Naive thymus-derived CD4-positive, alpha-beta T cell (primary cell): ENCODE data around the gene AKR1B1. TPM values are rescaled to one million over a fixed set of nuclear protein-coding genes. Genes with fewer than 3 reads are reported as not detected.

ENCODE experiments used
- ATAC-seq: fragments of 150-1000 bp; cut with Tn5 transposase; 2 replicates; pipeline ENCODE4 v1.10.0; 2021; ENCODE audit warnings: mild to moderate bottlenecking, moderate library complexity
- CTCF ChIA-PET: fragments of 350-600 bp; sonication (Branson Sonifier 250); formaldehyde crosslinking; loops from one replicate; lab custom pipeline; 2021; ENCODE audit warnings: antibody characterized with exemption; lab: Charles Lee
- POLR2A ChIA-PET: fragments of 350-600 bp; sonication (Branson Sonifier 250); formaldehyde crosslinking; loops from one replicate; lab custom pipeline; 2021; ENCODE audit warnings: antibody characterized with exemption, inconsistent platforms; lab: Charles Lee
- DNase-seq, 9 donors: peaks; one replicate each; pipeline versions ENCODE4 v3.0.0 to v3.0.0-alpha.2; 2020 to 2022; ENCODE audit warnings: mixed read lengths in 1 of 9
- H3K27ac ChIP-seq: one replicate; pipeline ENCODE4 v1.7.0; 2013; ENCODE audit warnings: mild to moderate bottlenecking, low read depth, low read length, moderate library complexity
- H3K27me3 ChIP-seq, 2 donors: one replicate each; pipeline ENCODE4 v1.7.0; 2013; ENCODE audit warnings: low read length in 2 of 2, mild to moderate bottlenecking in 2 of 2, moderate library complexity in 2 of 2; ENCODE audit not compliant: control insufficient read depth in 2 of 2, insufficient read depth in 2 of 2
- H3K36me3 ChIP-seq, 3 experiments: 1 replicate in 2 of 3; 2 replicates in 1 of 3; pipeline ENCODE4 v1.7.0; 2013; ENCODE audit warnings: low read length in 3 of 3, mild to moderate bottlenecking in 3 of 3, moderate library complexity in 1 of 3; ENCODE audit not compliant: insufficient read depth in 3 of 3, control insufficient read depth in 2 of 3
- H3K4me1 ChIP-seq, 2 donors: one replicate each; pipeline ENCODE4 v1.7.0; 2013; ENCODE audit warnings: low read length in 2 of 2, mild to moderate bottlenecking in 2 of 2, moderate library complexity in 1 of 2; ENCODE audit not compliant: control insufficient read depth in 2 of 2, insufficient read depth in 2 of 2
- H3K4me3 ChIP-seq: 2 replicates; pipeline ENCODE4 v1.7.0; 2013; ENCODE audit warnings: mild to moderate bottlenecking, low read length
- H3K9me3 ChIP-seq, 3 experiments: 1 replicate in 2 of 3; 2 replicates in 1 of 3; pipeline ENCODE4 v1.7.0; 2013; ENCODE audit warnings: low read length in 3 of 3; ENCODE audit not compliant: control insufficient read depth in 2 of 3
- H3K27ac Mint-ChIP-seq, 9 donors: one replicate each; pipeline ENCODE4 v1.8.0; 2020 to 2022; ENCODE audit warnings: mixed read lengths in 9 of 9, mild to moderate bottlenecking in 8 of 9, moderate library complexity in 5 of 9, inconsistent platforms in 2 of 9
- H3K27me3 Mint-ChIP-seq, 5 donors: one replicate each; pipeline ENCODE4 v1.8.0; 2021 to 2022; ENCODE audit warnings: mixed read lengths in 5 of 5, mild to moderate bottlenecking in 1 of 5
- H3K36me3 Mint-ChIP-seq, 5 donors: one replicate each; pipeline ENCODE4 v1.8.0; 2020 to 2022; ENCODE audit warnings: mixed read lengths in 5 of 5, mild to moderate bottlenecking in 3 of 5, inconsistent platforms in 1 of 5
- H3K4me1 Mint-ChIP-seq, 7 donors: one replicate each; pipeline ENCODE4 v1.8.0; 2020 to 2022; ENCODE audit warnings: mixed read lengths in 7 of 7, mild to moderate bottlenecking in 3 of 7, inconsistent platforms in 1 of 7
- H3K4me3 Mint-ChIP-seq, 10 donors: one replicate each; pipeline ENCODE4 v1.8.0; 2020 to 2022; ENCODE audit warnings: mild to moderate bottlenecking in 10 of 10, mixed read lengths in 10 of 10, moderate library complexity in 6 of 10, inconsistent platforms in 2 of 10
- H3K9me3 Mint-ChIP-seq, 11 donors: one replicate each; pipeline ENCODE4 v1.8.0; 2020 to 2022; ENCODE audit warnings: mixed read lengths in 11 of 11, mild to moderate bottlenecking in 4 of 11, inconsistent platforms in 1 of 11, moderate library complexity in 1 of 11
- intact Hi-C, 2 donors: fragments of 100-400 bp; cut with micrococcal nuclease; formaldehyde crosslinking; loops; one replicate each; pipeline ENCODE4 v1.15.1; 2023
- polyA plus RNA-seq, 2 donors: library from polyadenylated mRNA; unstranded; fragments of 300-500 nt; fragmentation: Illumina TruSeq; gene quantifications; one replicate each; pipeline ENCODE4 v1.2.3, GENCODE V29; 2021
- total RNA-seq, 6 experiments: library from RNA in 5 of 6; stranded (reverse) in 5 of 6; gene quantifications; 1 replicate in 5 of 6; 2 replicates in 1 of 6; pipeline ENCODE4 v1.2.3 and lab custom pipeline; 2021 to 2026

Gene AKR1B1
- total and polyA plus RNA-seq, 7 experiments from 2014 or later = 62.2 to 206 (median 106) TPM

DNA sequence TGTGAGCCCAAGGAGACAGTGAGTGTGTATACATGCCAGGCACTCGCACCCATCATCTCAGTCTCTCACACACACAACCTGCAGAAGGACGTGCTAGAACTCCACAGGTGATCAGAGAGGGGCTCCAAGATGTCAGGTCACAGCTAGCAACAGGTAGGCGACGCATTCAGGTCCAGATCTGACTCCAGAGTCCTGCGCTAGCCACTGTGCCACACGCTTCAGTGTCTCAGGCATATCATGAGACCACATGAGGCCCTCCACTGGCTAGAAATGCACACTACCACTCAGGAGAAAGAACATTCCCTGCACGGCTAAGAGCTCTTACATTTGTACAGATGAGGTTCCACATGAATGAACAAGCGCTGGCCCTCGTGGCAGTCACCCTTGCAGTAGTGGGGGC is 11.5 kb downstream of the AKR1B1 start:
- intact Hi-C loops = no loop called here
- H3K9me3 ChIP-seq = no peaks in the 10 kb centered on the region
- H3K4me1 ChIP-seq = no peaks in the 10 kb centered on the region
- peaks cover 3 to 6% (median 4%) of the 10 kb centered on the region in 7 donors for H3K4me1 Mint-ChIP-seq
- H3K9me3 Mint-ChIP-seq = no peaks in the 10 kb centered on the region
- CTCF ChIA-PET = no interaction called here
- no peak overlapping the region for H3K4me3 Mint-ChIP-seq
- no peak overlapping the region for H3K27ac Mint-ChIP-seq
- ATAC-seq (no peak), DNase-seq (no peak)
- H3K36me3 ChIP-seq = peaks cover 8 to 93% (median 19%) of the 10 kb centered on the region in 3 experiments
- H3K4me3 ChIP-seq = no peak overlapping the region
- peaks cover 15 to 88% (median 38%) of the 10 kb centered on the region in 5 donors for H3K36me3 Mint-ChIP-seq
- no peaks in the 10 kb centered on the region for H3K27me3 Mint-ChIP-seq
- no peak overlapping the region for H3K27ac ChIP-seq
- POLR2A ChIA-PET = no interaction called here
- H3K27me3 ChIP-seq = no peaks in the 10 kb centered on the region

- Mint-ChIP-seq H3K27me3 (no peaks in the 10 kb centered on the region), H3K36me3 (peaks cover 18 to 89% (median 41%) of the 10 kb centered on the region in 5 donors), H3K4me1 (peaks cover 0 to 2% (median 0%) of the 10 kb centered on the region in 7 donors), H3K4me3 (no peak overlapping the region), H3K27ac (no peak overlapping the region), H3K9me3 (no peaks in the 10 kb centered on the region)
- ChIA-PET POLR2A (no interaction called here), CTCF (interaction anchor here (1.0 kb wide), 1 partner anchor 11 kb away, joined by 3 read pairs; no protein-coding TSS in a partner anchor)
- Histone ChIP-seq H3K9me3 (no peaks in the 10 kb centered on the region), H3K36me3 (peaks cover 8 to 95% (median 19%) of the 10 kb centered on the region in 3 experiments), H3K4me1 (no peaks in the 10 kb centered on the region), H3K27ac (no peak overlapping the region), H3K4me3 (no peak overlapping the region), H3K27me3 (no peaks in the 10 kb centered on the region)
- peak; percentile 17 for ATAC-seq
- DNase-seq = no peak
- intact Hi-C loops = no loop called here
Measured at GRCh38 chr7:134446923-134447322, 12.0 kb downstream of the AKR1B1 start.

- Mint-ChIP-seq H3K36me3 (peaks cover 18 to 90% (median 44%) of the 10 kb centered on the region in 5 donors), H3K4me3 (no peak overlapping the region), H3K27me3 (no peaks in the 10 kb centered on the region), H3K4me1 (peaks cover 0 to 2% (median 0%) of the 10 kb centered on the region in 7 donors), H3K9me3 (no peaks in the 10 kb centered on the region), H3K27ac (no peak overlapping the region)
- POLR2A ChIA-PET = no interaction called here
- DNase-seq = no peak
- intact Hi-C loops = no loop called here
- no peaks in the 10 kb centered on the region for H3K4me1 ChIP-seq
- no peak overlapping the region for H3K4me3 ChIP-seq
- H3K27ac ChIP-seq = no peak overlapping the region
- H3K27me3 ChIP-seq = no peaks in the 10 kb centered on the region
- peaks cover 8 to 95% (median 19%) of the 10 kb centered on the region in 3 experiments for H3K36me3 ChIP-seq
- no peaks in the 10 kb centered on the region for H3K9me3 ChIP-seq
- no peak for ATAC-seq
- CTCF ChIA-PET = interaction anchor here (1.0 kb wide), 2 partner anchors 12 to 13 kb away, joined by 3 read pairs; no protein-coding TSS in a partner anchor
Measured at GRCh38 chr7:134446446-134446845, 12.5 kb downstream of the AKR1B1 start.

DNA sequence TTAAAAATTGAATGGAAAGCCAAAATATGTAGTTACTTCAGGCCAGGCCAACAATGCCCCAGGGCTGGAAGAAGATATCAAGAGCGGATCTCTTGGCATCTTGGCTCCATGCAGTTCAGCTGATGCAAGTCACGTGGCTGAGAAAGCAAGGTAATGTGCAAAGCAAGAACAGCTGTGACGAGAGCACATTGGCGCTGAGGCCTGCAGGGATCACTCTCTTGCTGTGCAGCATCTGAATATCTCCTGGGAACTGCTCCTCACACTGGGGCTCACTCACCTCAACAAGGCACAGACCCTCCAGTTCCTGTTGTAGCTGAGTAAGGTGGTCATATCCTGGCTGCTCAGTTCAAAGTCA is 14.0 kb downstream of the AKR1B1 start:
- H3K27ac Mint-ChIP-seq = no peak overlapping the region
- H3K27me3 Mint-ChIP-seq = no peaks in the 10 kb centered on the region
- ATAC-seq (no peak), DNase-seq (no peak)
- peaks cover 0 to 2% (median 0%) of the 10 kb centered on the region in 7 donors for H3K4me1 Mint-ChIP-seq
- ChIA-PET POLR2A (interaction anchor here (1.1 kb wide), 1 partner anchor 9 kb away, joined by 3 read pairs; no protein-coding TSS in a partner anchor), CTCF (interaction anchor here (0.6 kb wide), 1 partner anchor 152 kb away, joined by 5 read pairs; no protein-coding TSS in a partner anchor)
- no peaks in the 10 kb centered on the region for H3K4me1 ChIP-seq
- H3K36me3 Mint-ChIP-seq = peaks cover 20 to 91% (median 57%) of the 10 kb centered on the region in 5 donors
- intact Hi-C loops = no loop called here
- H3K4me3 Mint-ChIP-seq = no peak overlapping the region
- no peak overlapping the region for H3K27ac ChIP-seq
- no peaks in the 10 kb centered on the region for H3K27me3 ChIP-seq
- H3K4me3 ChIP-seq = no peak overlapping the region
- H3K9me3 Mint-ChIP-seq = no peaks in the 10 kb centered on the region
- no peaks in the 10 kb centered on the region for H3K9me3 ChIP-seq
- H3K36me3 ChIP-seq = peaks cover 8 to 95% (median 19%) of the 10 kb centered on the region in 3 experiments

DNA sequence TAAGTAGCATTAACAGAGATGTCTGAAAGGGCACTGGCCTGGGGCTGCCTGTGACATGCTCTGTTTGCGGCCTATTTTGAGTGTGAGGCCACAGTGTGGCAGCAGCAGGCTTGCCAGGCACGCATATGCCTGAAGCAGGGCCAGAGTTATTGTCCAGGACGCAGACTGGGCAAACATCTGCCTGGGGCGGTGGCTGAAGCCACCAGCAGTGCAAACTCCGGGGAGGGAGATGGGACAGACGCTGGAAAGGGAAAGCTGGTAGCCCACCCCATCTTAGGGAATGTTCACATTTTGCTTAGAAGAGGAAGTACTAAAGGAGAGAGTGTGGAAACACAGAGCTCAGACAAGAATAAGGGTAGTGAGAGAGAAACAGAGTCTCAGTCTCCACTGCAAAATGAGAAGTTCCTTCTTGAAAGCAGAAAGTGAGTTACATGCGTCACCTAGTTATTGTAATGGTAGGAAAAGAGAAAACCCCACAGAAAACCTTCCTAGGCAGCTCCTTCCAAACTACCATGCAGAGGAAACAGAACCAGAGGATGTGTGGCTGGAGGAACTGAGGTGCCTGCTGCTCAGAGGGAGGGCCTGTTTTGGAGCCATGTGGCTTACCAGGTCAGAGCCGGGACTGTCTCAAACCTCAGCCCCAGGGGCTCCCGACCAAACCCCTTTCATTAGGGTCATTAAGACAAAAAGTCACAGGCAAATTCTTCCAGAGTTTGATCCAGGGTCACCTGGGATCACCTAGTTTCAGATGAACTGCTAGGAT is 14.5 kb downstream of the AKR1B1 start:
- CTCF ChIA-PET = interaction anchor here (0.6 kb wide), 1 partner anchor 153 kb away, joined by 5 read pairs; no protein-coding TSS in a partner anchor
- peak; percentile 31 for ATAC-seq
- POLR2A ChIA-PET = interaction anchor here (1.1 kb wide), 1 partner anchor 9 kb away, joined by 3 read pairs; no protein-coding TSS in a partner anchor
- DNase-seq = no peak
- Mint-ChIP-seq H3K4me3 (peak overlapping the region in 1 of 10 donors; percentile 22), H3K36me3 (peaks cover 20 to 91% (median 62%) of the 10 kb centered on the region in 5 donors), H3K27ac (no peak overlapping the region), H3K9me3 (peaks cover 0 to 1% (median 0%) of the 10 kb centered on the region in 11 donors), H3K27me3 (no peaks in the 10 kb centered on the region), H3K4me1 (peaks cover 0 to 2% (median 0%) of the 10 kb centered on the region in 7 donors)
- Histone ChIP-seq H3K27me3 (no peaks in the 10 kb centered on the region), H3K4me3 (no peak overlapping the region), H3K36me3 (peaks cover 8 to 92% (median 19%) of the 10 kb centered on the region in 3 experiments), H3K9me3 (no peaks in the 10 kb centered on the region), H3K4me1 (no peaks in the 10 kb centered on the region), H3K27ac (no peak overlapping the region)
- intact Hi-C loops = no loop called here

GRCh38 chr7:134443396-134444070 is 15.4 kb downstream of the AKR1B1 start:
- H3K36me3 Mint-ChIP-seq = peaks cover 23 to 88% (median 68%) of the 10 kb centered on the region in 5 donors
- H3K4me1 Mint-ChIP-seq = peaks cover 0 to 2% (median 0%) of the 10 kb centered on the region in 7 donors
- no peak overlapping the region for H3K4me3 Mint-ChIP-seq
- no peak overlapping the region for H3K4me3 ChIP-seq
- no peak overlapping the region for H3K27ac ChIP-seq
- H3K27ac Mint-ChIP-seq = no peak overlapping the region
- DNase-seq (no peak), ATAC-seq (no peak)
- H3K27me3 Mint-ChIP-seq = no peaks in the 10 kb centered on the region
- H3K9me3 ChIP-seq = no peaks in the 10 kb centered on the region
- intact Hi-C loops = no loop called here
- ChIA-PET CTCF (no interaction called here), POLR2A (interaction anchor here (0.5 to 0.6 kb wide), 2 partner anchors 22 to 818 kb away, joined by 3 to 4 read pairs; no protein-coding TSS in a partner anchor)
- peaks cover 0 to 10% (median 3%) of the 10 kb centered on the region in 11 donors for H3K9me3 Mint-ChIP-seq
- H3K4me1 ChIP-seq = no peaks in the 10 kb centered on the region
- no peaks in the 10 kb centered on the region for H3K27me3 ChIP-seq
- peaks cover 8 to 86% (median 19%) of the 10 kb centered on the region in 3 experiments for H3K36me3 ChIP-seq
